NT2/D1 (cell line): ENCODE results near the gene MST1.

Source experiments
- SUZ12 ChIP-seq: IDR thresholded peaks from 2 replicates; pipeline ENCODE4 v1.6.1; 2011; ENCODE audit not compliant: insufficient read length, insufficient read depth; ENCODE audit errors: extremely low read depth
- YY1 ChIP-seq: IDR thresholded peaks from 2 replicates; pipeline ENCODE4 v1.6.1; 2011; ENCODE audit not compliant: insufficient read length, insufficient read depth
- ZNF274 ChIP-seq: IDR thresholded peaks from 2 replicates; pipeline ENCODE4 v1.6.1; 2011; ENCODE audit warnings: mild to moderate bottlenecking, low read depth, low read length

- no peak for TF ChIP-seq ZNF274
- no peak for TF ChIP-seq YY1
- TF ChIP-seq SUZ12: no peak
Measured at GRCh38 chr3:49718858-49719213, 29.6 kb upstream of the MST1 start.
